Measurements from ENCODE around the gene KYNU. TPM values are rescaled to one million over a fixed set of nuclear protein-coding genes. Genes with fewer than 3 reads are reported as not detected.
"Not testable (repeated sequence)": the region's sequence is repeated elsewhere in the genome, so short reads cannot be mapped to it uniquely, and the experiment has no call there.

Gene KYNU
- total RNA-seq, 3 donors from 2014 or later, result 1.7 to 3.3 (median 2.7) TPM

DNA sequence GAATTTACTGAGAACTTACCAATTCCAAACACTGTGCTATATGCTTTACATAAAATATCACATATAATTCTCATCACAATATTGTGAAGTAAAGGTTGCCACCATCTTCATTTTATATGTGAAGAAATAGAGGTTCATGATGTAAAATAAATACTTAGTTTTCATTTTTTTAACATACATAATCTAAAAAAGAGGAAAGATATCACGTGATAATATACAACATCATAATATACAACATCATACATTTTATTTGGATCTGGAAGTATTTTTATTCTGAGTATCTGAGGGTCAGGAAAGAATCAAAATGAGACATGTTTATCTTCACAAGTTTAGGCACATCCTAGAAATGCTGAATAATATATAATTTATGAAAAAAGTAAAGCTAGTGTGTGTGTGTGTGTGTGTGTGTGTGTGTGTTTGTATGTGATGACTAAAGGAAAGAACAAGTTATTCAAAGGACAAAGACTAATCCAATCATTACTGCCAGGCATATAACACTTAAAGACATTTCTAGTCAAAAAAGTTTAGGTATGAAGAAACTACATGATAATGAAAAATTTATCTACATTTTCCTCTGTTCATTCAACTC, 186.2 kb downstream of the KYNU start:
- no peaks in the 10 kb centered on the region for H3K4me1 ChIP-seq (ENCODE audit: low read depth)
- DNase-seq (no peak), ATAC-seq (no peak)
- no peaks in the 10 kb centered on the region for H3K9me3 ChIP-seq
- H3K4me3 ChIP-seq, result no peak overlapping the region
- H3K36me3 ChIP-seq (ENCODE audit: low read depth), result no peaks in the 10 kb centered on the region
- no peak for TF ChIP-seq CTCF (IDR thresholded peaks at IDR 0.05)
- intact Hi-C loops (cut with DNase I, micrococcal nuclease), result no loop called here

DNA sequence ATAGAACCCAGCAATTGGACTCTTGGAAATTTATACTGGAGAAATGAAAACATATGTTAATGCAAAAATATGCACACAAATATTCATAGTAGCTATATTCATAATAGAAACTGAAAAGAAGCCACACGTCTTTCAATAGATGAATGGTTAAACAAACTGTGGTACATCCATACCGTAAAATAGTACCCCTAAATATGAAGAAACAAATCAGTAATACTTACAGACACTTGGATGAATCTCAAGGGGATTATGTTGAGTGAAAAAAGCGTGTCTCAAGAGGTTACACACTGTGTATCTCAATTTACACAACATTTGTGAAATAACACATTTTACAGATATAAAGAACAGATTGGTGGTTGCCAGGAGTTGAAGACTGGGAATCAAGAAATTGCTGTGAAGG, 190.6 kb downstream of the KYNU start:
- ATAC-seq (no peak), DNase-seq (no peak)
- intact Hi-C loops (cut with DNase I, micrococcal nuclease), result no loop called here
- no peak for TF ChIP-seq CTCF (IDR thresholded peaks at IDR 0.05)
- no peaks in the 10 kb centered on the region for H3K36me3 ChIP-seq (ENCODE audit: low read depth)
- H3K4me1 ChIP-seq (ENCODE audit: low read depth), result no peaks in the 10 kb centered on the region
- no peak overlapping the region for H3K4me3 ChIP-seq
- no peaks in the 10 kb centered on the region for H3K9me3 ChIP-seq

GRCh38 chr2:143068509-143068908, 191.0 kb downstream of the KYNU start:
- no peak for DNase-seq
- TF ChIP-seq CTCF (IDR thresholded peaks at IDR 0.05), result no peak
- H3K9me3 ChIP-seq, result no peaks in the 10 kb centered on the region
- intact Hi-C loops (cut with DNase I, micrococcal nuclease), result no loop called here
- no peak overlapping the region for H3K4me3 ChIP-seq
- H3K4me1 ChIP-seq (ENCODE audit: low read depth), result no peaks in the 10 kb centered on the region
- peak; percentile 56 for ATAC-seq
- H3K36me3 ChIP-seq (ENCODE audit: low read depth), result no peaks in the 10 kb centered on the region

- ATAC-seq, result no peak
Observed at GRCh38 chr2:143070704-143071103, 193.2 kb downstream of the KYNU start.

GRCh38 chr2:143071185-143071876, 193.9 kb downstream of the KYNU start:
- no peaks in the 10 kb centered on the region for H3K4me1 ChIP-seq (ENCODE audit: low read depth)
- intact Hi-C loops (cut with DNase I, micrococcal nuclease), result no loop called here
- ATAC-seq (no peak), DNase-seq (no peak)
- no peaks in the 10 kb centered on the region for H3K9me3 ChIP-seq
- no peak overlapping the region for H3K4me3 ChIP-seq
- no peak for TF ChIP-seq CTCF (IDR thresholded peaks at IDR 0.05)
- H3K36me3 ChIP-seq (ENCODE audit: low read depth), result no peaks in the 10 kb centered on the region

More at GRCh38 chr2:143070704-143071103, 193.2 kb downstream of the KYNU start:
- H3K36me3 ChIP-seq (ENCODE audit: low read depth), result no peaks in the 10 kb centered on the region
- H3K4me3 ChIP-seq, result no peak overlapping the region
- intact Hi-C loops (cut with DNase I, micrococcal nuclease), result no loop called here
- H3K4me1 ChIP-seq (ENCODE audit: low read depth), result no peaks in the 10 kb centered on the region
- no peaks in the 10 kb centered on the region for H3K9me3 ChIP-seq
- TF ChIP-seq CTCF (IDR thresholded peaks at IDR 0.05), result no peak
- DNase-seq, result no peak

GRCh38 chr2:143074913-143075312, 197.4 kb downstream of the KYNU start:
- H3K36me3 ChIP-seq (ENCODE audit: low read depth); intact Hi-C loops (cut with DNase I, micrococcal nuclease); DNase-seq; ATAC-seq; H3K4me1 ChIP-seq (ENCODE audit: low read depth); H3K9me3 ChIP-seq; H3K4me3 ChIP-seq: not testable (repeated sequence)
